AG09309 (cell line): ENCODE results near the gene XYLB.

Experiments
- DNase-seq: peaks from one replicate; pipeline ENCODE4 v3.0.0-alpha.2; 2010; ENCODE audit warnings: low read depth
- H3K4me3 ChIP-seq: 2 replicates; pipeline ENCODE4 v1.5.1; 2011; ENCODE audit warnings: mild to moderate bottlenecking, low read depth, low read length, moderate library complexity; ENCODE audit not compliant: control insufficient read depth
- CTCF ChIP-seq: IDR thresholded peaks from 2 replicates; pipeline ENCODE4 v1.5.1; 2011; ENCODE audit warnings: mild to moderate bottlenecking, low read depth, low read length, inconsistent platforms; ENCODE audit not compliant: insufficient read depth, control insufficient read depth; ENCODE audit errors: missing control alignments

The XYLB gene

GRCh38 chr3:38455639-38456430, 109.2 kb downstream of the XYLB start:
- no peak for TF ChIP-seq CTCF

GRCh38 chr3:38457111-38458003, 110.8 kb downstream of the XYLB start:
- no peak for DNase-seq
- no peak overlapping the region for H3K4me3 ChIP-seq
- no peak for TF ChIP-seq CTCF

More at GRCh38 chr3:38455639-38456430, 109.2 kb downstream of the XYLB start:
- no peak for DNase-seq
- H3K4me3 ChIP-seq = peak overlapping the region; percentile 74

DNA sequence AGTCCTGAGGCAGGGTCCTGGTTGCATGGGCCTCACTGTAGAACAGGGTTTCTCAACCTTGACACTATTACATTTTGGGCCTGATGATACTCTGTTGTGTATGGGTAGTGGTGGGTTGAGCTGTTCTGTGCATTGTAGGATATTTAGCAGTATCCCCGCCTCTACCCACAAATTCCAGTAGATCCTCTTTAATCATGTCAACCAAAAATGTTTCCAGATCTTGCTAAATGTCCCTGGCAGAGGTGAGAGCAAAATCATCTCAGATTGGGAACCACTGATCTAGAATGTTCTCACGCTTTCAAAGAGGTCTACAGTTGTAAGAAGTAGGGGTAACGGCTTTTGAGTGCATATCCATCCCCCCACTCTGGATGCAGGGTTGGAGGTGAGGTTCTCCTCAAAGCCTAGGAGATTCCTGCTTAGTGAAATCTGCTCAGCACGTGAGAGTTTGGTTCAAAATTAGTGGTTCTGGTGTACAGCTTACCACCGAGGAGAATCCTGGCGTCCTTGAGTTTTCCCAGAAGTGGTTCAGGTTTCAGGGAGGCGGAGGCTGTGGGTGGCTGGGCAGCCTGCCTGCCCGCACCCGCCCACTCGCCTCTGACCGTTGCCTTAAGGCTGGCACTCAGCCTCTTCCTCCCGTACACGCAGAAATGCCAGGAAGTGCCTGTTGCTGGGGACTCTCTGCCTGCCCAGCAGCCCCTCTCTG, 112.4 kb downstream of the XYLB start:
- DNase-seq = no peak
- H3K4me3 ChIP-seq = no peak overlapping the region
- no peak for TF ChIP-seq CTCF

- TF ChIP-seq CTCF = no peak
- no peak for DNase-seq
- H3K4me3 ChIP-seq = no peak overlapping the region
Measured at GRCh38 chr3:38459499-38460048, 113.0 kb downstream of the XYLB start.

GRCh38 chr3:38460377-38461270, 114.0 kb downstream of the XYLB start:
- no peak for DNase-seq
- no peak overlapping the region for H3K4me3 ChIP-seq
- no peak for TF ChIP-seq CTCF
